Hematopoietic multipotent progenitor cell treated with erythropoietin and hydrocortisone succinate and interleukin-3 and kit ligand, for 6 days (in vitro differentiated cells): ENCODE results near the gene MAMLD1.

ENCODE experiments used
- DNase-seq: peaks from one replicate; pipeline ENCODE4 v3.0.0-alpha.2; 2015

Gene MAMLD1

DNA sequence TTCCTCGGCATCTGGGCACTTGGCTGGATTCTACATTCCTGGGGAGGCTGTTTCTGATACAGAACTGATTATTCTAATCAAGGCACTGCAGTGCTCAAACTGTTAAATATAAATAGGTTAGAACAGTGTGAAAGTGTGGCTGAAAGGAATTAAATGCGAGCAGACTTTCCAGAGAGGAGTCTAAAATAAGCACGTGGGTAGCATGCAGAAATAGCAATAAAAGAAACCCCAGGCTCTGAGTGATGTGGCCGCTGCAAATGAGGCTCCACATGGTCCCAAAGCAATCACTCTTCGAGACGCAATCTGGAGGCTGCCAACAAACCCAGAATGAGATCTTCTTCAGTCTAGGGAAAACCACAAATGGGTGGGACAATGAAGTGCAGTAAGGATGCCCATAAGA, 174.7 kb downstream of the MAMLD1 start:
- no peak for DNase-seq

DNA sequence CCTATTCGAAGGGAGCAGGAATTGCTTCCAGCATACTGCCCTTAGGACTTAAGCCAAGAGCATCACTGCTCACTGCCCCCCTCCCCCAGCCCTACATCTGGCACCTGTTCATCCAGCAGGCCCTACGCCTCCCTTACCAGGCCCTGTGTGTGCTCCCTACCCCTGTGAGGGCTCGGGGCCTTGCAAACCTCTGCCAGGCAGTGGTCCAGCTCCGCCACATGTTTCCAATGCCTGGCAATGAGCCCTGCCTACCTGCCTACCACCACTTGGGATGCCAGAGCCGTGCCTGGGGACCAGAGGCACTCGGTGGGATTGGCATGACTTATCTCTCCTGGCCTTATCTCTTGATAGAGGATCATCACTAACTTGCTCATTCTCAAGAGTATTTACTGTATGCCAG, 177.8 kb downstream of the MAMLD1 start:
- no peak for DNase-seq

DNA sequence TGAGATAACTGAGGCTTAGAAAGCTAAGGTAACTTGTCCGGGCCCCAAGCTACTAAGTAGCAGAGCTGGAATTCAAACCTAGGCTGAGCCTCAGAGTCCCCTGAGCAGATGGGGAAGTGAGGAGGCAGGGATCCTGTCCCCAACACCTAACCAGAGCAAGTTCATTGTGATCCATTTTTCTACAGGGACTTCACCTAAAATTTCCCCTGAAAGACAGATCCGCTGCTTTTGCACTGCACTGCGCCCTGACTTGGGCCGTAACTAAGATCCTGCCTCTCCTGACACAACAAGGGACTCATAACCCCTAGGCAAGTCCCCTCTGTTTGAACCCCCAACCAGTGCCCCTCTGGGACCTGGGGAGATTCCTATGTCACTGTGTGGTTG, 179.7 kb downstream of the MAMLD1 start:
- no peak for DNase-seq

GRCh38 chrX:150543230-150544155, 180.4 kb downstream of the MAMLD1 start:
- DNase-seq: no peak

DNA sequence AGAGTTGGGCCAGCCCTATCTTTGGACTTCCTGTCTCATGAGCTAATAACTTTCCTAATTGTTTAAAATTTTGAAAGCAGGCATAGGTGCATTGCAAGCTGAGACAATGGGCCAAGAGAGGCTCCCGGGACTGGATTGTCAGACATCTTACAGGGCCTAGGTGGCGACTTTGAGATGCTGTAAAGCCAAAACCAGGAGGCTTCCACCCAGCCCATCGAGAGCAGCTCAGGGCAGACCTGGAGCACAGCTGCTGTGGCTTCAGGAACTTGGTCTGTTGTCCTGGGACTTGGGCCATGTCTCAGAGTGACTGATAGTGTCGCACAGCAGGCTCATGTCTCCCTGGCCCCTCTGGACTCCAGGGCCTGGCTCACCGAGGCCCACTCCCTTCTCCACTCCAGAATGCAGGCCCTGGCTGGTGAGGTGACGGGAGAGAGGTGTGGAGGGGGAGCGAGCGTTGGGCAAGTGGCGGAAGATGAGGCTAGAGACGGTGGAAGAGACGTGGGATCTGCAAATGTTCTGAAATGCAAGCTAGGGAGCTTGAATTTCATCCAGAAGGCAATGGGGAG, 181.2 kb downstream of the MAMLD1 start:
- DNase-seq: peak; percentile 51

DNA sequence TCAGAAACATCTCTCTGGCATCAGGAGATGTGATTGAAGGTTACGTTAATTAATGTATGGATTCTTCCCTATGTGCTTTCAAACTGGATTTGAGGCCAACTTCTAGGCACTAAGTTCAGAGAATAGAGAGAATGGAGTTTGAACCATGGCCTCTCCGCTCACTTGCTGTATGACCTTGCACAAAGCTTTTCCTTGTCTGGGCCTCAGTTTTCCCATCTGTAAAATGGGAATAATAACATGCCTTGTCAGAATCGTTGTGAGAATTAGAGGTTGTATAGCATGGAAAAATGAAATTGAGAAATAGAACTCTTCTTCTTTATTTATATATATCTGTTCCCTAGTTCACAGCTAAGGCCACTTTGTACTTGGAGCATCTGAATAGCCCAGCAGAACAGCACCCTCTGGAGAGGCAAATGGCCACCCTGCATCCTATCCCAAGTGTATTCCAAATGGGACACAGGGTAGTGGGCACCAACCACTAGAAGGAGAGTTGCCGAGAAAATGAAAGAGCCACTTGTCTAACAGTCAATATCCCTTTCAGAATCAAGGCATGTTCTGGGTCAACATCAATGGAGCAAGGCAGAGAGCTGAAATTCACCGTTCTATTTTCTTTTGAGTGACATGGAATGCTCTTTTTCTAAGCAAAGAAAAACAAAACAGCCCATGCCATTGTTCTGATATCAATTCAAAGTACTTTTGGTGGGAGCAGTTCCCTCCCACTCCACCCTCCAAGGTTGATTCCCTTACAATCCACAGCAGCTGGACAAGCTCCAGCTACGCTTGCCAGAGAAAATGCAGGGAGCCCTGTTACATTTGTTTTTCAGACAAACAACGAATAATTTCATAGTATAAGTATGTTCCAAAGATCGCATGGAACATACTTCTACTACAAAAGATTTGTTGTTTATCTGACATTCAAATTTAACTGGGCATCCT, 182.0 kb downstream of the MAMLD1 start:
- DNase-seq: no peak

DNA sequence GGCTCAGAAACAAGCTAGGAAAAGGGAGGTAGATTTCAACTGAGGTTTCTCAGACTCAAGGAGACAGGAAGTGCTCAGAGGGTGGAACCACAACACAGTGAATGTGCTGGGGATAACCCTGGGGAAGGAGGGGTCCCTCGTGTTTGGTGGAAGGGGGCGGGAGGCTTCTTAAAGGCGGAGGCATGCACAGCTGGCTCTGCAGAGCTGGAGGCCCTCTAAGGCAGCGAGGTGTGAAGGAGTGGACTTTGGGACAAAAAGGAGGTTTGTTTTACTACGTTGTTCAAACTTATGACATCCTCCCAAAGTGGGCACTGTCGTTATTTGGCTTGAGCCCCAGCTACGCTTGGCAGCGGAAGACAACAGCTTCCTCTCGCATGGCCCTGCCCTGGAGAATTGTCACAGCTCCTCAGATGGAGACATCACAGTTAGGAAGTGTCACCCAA, 183.6 kb downstream of the MAMLD1 start:
- peak; percentile 37 for DNase-seq

- DNase-seq: peak; percentile 52
Observed at GRCh38 chrX:150547375-150548115, 184.4 kb downstream of the MAMLD1 start.

DNA sequence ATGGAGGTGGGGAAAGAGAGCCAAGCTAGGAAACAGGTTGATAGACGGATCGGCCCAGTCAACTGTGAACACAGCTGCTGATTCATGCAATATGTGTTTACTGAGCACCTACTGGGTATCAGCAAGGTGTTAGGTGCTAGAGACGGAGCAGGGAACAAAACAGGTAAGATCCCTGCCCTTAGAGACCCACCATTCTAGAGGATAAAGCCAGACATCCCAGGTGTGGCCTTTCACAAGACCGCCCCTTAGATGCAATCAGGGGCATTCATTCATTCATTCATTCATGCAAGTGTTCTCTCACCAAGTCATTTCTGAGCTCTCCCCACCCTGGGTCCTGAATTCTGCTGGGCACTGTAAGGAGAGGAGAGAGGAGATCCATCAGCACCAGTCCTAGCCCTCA, 185.1 kb downstream of the MAMLD1 start:
- no peak for DNase-seq

DNA sequence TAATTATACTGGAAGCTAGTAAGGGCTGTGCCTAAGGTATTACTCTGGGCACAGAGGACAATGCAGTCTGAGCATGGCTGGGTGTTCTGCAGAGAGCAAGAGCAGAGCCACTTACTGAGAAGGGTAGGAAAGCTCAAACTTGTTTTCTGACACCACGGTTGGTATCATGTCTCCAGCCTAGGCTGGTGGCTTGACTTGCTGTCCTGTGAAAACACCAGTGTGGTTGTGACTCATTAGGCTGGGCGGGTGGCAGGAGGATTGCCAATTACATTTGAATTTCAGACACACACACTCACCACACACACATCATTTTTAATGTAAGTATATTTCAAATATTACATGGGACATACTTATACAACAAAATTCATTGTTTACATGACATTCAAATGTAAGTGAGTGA, 185.6 kb downstream of the MAMLD1 start:
- DNase-seq: peak; percentile 43

- no peak for DNase-seq
Observed at GRCh38 chrX:150551963-150552362, 188.8 kb downstream of the MAMLD1 start.

DNA sequence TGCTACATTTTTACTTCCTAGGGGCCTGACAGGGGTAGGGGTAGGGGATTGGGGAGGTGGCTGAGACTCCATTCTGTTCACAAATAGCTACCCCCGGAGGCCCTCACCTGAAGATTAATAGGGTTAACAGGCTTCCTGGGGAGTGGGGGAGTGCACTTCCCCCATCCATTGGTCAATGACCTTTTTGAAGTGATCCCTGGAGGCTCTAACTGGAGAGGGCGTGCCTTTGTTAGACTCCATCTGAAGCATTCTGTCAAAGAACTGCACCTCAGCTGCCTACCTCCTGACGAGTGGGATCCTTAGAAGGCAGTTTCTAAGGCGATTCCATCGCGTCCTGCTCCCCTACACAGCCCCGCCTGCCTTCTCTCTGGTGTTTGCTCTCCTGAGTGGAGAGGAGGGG, 195.3 kb downstream of the MAMLD1 start:
- no peak for DNase-seq
